COR-L47 (cell line): ENCODE measurements around the gene PRR16.

ENCODE experiments used
- DNase-seq: peaks from one replicate; lab custom pipeline; 2025; lab: John Stamatoyannopoulos, UW

The PRR16 gene

GRCh38 chr5:120576588-120576987 lies 112.5 kb downstream of the PRR16 start:
- no peak for DNase-seq

- DNase-seq, result no peak
Measured at GRCh38 chr5:120582635-120583034, 118.5 kb downstream of the PRR16 start.

- no peak for DNase-seq
Measured at GRCh38 chr5:120586646-120587045, 122.5 kb downstream of the PRR16 start.

GRCh38 chr5:120591911-120592310 lies 127.8 kb downstream of the PRR16 start:
- DNase-seq, result no peak

- DNase-seq, result no peak
Measured at GRCh38 chr5:120599576-120599975, 135.5 kb downstream of the PRR16 start.

- DNase-seq, result no peak
Measured at GRCh38 chr5:120600639-120601038, 136.5 kb downstream of the PRR16 start.

- no peak for DNase-seq
Measured at GRCh38 chr5:120602033-120602432, 137.9 kb downstream of the PRR16 start.

GRCh38 chr5:120604884-120605283 lies 140.8 kb downstream of the PRR16 start:
- no peak for DNase-seq

GRCh38 chr5:120605325-120606079 lies 141.4 kb downstream of the PRR16 start:
- DNase-seq, result no peak

GRCh38 chr5:120609570-120609969 lies 145.5 kb downstream of the PRR16 start:
- no peak for DNase-seq

GRCh38 chr5:120610145-120610544 lies 146.0 kb downstream of the PRR16 start:
- no peak for DNase-seq

GRCh38 chr5:120613729-120614128 lies 149.6 kb downstream of the PRR16 start:
- DNase-seq, result no peak

- no peak for DNase-seq
Measured at GRCh38 chr5:120614531-120615180, 150.6 kb downstream of the PRR16 start.

- no peak for DNase-seq
Measured at GRCh38 chr5:120615967-120616645, 152.0 kb downstream of the PRR16 start.

GRCh38 chr5:120621339-120621738 lies 157.2 kb downstream of the PRR16 start:
- DNase-seq, result no peak

- no peak for DNase-seq
Measured at GRCh38 chr5:120624021-120624563, 160.0 kb downstream of the PRR16 start.

GRCh38 chr5:120628156-120628555 lies 164.1 kb downstream of the PRR16 start:
- no peak for DNase-seq

GRCh38 chr5:120630550-120630949 lies 166.4 kb downstream of the PRR16 start:
- no peak for DNase-seq

GRCh38 chr5:120631611-120632010 lies 167.5 kb downstream of the PRR16 start:
- no peak for DNase-seq

- DNase-seq, result no peak
Measured at GRCh38 chr5:120632430-120632829, 168.3 kb downstream of the PRR16 start.

- no peak for DNase-seq
Measured at GRCh38 chr5:120638449-120638848, 174.3 kb downstream of the PRR16 start.

- DNase-seq, result no peak
Measured at GRCh38 chr5:120640778-120641177, 176.7 kb downstream of the PRR16 start.

- no peak for DNase-seq
Measured at GRCh38 chr5:120644516-120644915, 180.4 kb downstream of the PRR16 start.
